Bronchial smooth muscle cell (primary cell): Measurements from ENCODE around the gene TCP11X1. TPM values are rescaled to one million over a fixed set of nuclear protein-coding genes. Genes with fewer than 3 reads are reported as not detected.

Experiments
- total RNA-seq: library from RNA; depleted of rRNA; stranded (reverse); fragments of >200 nt; gene quantifications from 2 replicates; pipeline ENCODE4 v1.2.1, GENCODE V29; 2014

TCP11X1 gene
- not detected in 2 replicates for total RNA-seq

DNA sequence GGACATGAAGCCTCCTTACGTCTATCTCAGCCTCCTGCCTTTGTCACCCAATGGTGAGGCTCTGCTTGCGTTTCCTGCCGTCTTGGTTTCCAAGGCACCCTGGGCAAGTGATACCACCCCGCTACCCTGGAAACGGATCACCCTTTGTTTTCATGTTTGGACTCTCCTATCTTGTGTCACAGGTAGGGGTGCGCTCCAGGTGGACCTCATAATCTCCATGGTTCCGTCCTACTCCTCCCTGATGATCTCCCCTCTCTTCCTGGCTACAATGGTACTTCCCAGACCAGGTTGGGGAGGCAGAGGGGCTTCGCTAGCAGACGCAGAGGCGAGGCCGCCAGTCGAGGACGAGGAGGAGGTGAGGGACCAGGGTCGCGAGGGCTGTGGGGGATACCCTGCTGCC lies at the start of gene TCP11X1:
TSS of gene TCP11X1 (plus strand) at position 316 of the 400 bp plus-strand sequence.

GRCh38 chrX:102246893-102247292 lies 31.8 kb downstream of the TCP11X1 start, which contains the start of gene NXF2:
NXF2 (plus strand) TSS chrX:102247167; CDS start chrX:102307079, 59,912 bp downstream.

Other genes starting within 250 kb of the TCP11X1 start
- 0.16 TPM in 1 of 2 replicates, not detected in the other for gene TCEAL2, start 89.6 kb upstream of the TCP11X1 start, total RNA-seq
- not detected in 2 replicates for gene TCEAL6, start 72.8 kb upstream of the TCP11X1 start, total RNA-seq
- gene BEX5, start 59.3 kb upstream of the TCP11X1 start, total RNA-seq: not detected in 2 replicates
- gene NXF2, start 31.9 kb downstream of the TCP11X1 start, total RNA-seq: not detected in 2 replicates
- not detected in 2 replicates for gene NXF2B, start 224.7 kb downstream of the TCP11X1 start, total RNA-seq